BJ (cell line): ENCODE measurements around the gene PPP1R16B. TPM values are rescaled to one million over a fixed set of nuclear protein-coding genes. Genes with fewer than 3 reads are reported as not detected.

ENCODE experiments used
- CTCF ChIA-PET: fragments of 350-600 bp; formaldehyde crosslinking; extraction: SDS; loops from one replicate; lab custom pipeline; 2021; ENCODE audit warnings: antibody characterized with exemption, inconsistent platforms; lab: Yijun Ruan, JAX
- POLR2A ChIA-PET: fragments of 300-600 bp; sonication (Branson Sonifier 250); formaldehyde crosslinking; extraction: SDS; loops from one replicate; lab custom pipeline; 2021; ENCODE audit warnings: antibody characterized with exemption; lab: Charles Lee
- DNase-seq: peaks from one replicate; pipeline ENCODE4 v3.0.0-alpha.2; 2011; ENCODE audit warnings: low read depth
- H3K27me3 ChIP-seq: 2 replicates; pipeline ENCODE4 v1.6.0; 2011; ENCODE audit warnings: low read length; ENCODE audit not compliant: control insufficient read depth, insufficient read depth
- H3K36me3 ChIP-seq: 2 replicates; pipeline ENCODE4 v1.5.1; 2011; ENCODE audit warnings: low read length; ENCODE audit not compliant: control insufficient read depth, insufficient read depth
- H3K4me3 ChIP-seq: 2 replicates; pipeline ENCODE4 v1.5.1; 2011; ENCODE audit warnings: low read depth, mild to moderate bottlenecking, control low read depth, low read length
- CTCF ChIP-seq: IDR thresholded peaks from 2 replicates; pipeline ENCODE4 v1.5.1; 2011; ENCODE audit warnings: low read depth, mild to moderate bottlenecking, control low read depth, inconsistent platforms, low read length, moderate library complexity; ENCODE audit not compliant: insufficient read depth
- polyA plus RNA-seq: library from polyadenylated mRNA; depleted of rRNA; stranded (reverse); fragments of >200 nt; gene quantifications from 2 replicates; pipeline ENCODE4 v1.2.3, GENCODE V29; 2011

Gene PPP1R16B
- polyA plus RNA-seq, 1 experiment: not detected

- Histone ChIP-seq H3K4me3 (no peak overlapping the region), H3K27me3 (no peaks in the 10 kb centered on the region), H3K36me3 (no peaks in the 10 kb centered on the region)
- no peak for TF ChIP-seq CTCF
- DNase-seq: no peak
- CTCF ChIA-PET: interaction anchor here (0.7 to 13.3 kb wide), 5 partner anchors 8 to 287 kb away, joined by 3 to 163 read pairs (median 4); partner anchors contain the start of gene DHX35
- POLR2A ChIA-PET: no interaction called here
These were observed 127.1 kb downstream of the PPP1R16B start for GRCh38 chr20:38932457-38933120.

GRCh38 chr20:38934530-38934929, 129.0 kb downstream of the PPP1R16B start:
- no peak overlapping the region for H3K4me3 ChIP-seq
- CTCF ChIA-PET: interaction anchor here (0.6 to 1.6 kb wide), 4 partner anchors 8 to 114 kb away, joined by 3 to 12 read pairs (median 4); partner anchors contain the start of genes DHX35 and FAM83D
- no peaks in the 10 kb centered on the region for H3K27me3 ChIP-seq
- POLR2A ChIA-PET: no interaction called here
- no peak for DNase-seq
- TF ChIP-seq CTCF: no peak
- H3K36me3 ChIP-seq: no peaks in the 10 kb centered on the region

- ChIA-PET CTCF (interaction anchor here (1.5 kb wide), 1 partner anchor 10 kb away, joined by 11 read pairs; the partner anchor contains the start of gene FAM83D), POLR2A (no interaction called here)
- no peaks in the 10 kb centered on the region for H3K36me3 ChIP-seq
- no peak for DNase-seq
- no peaks in the 10 kb centered on the region for H3K27me3 ChIP-seq
- TF ChIP-seq CTCF: peak; percentile 21; the same call in 1 of the 2 replicates
- H3K4me3 ChIP-seq: no peak overlapping the region
These were observed 129.8 kb downstream of the PPP1R16B start for GRCh38 chr20:38935285-38935684.

- Histone ChIP-seq H3K27me3 (no peaks in the 10 kb centered on the region), H3K4me3 (no peak overlapping the region), H3K36me3 (no peaks in the 10 kb centered on the region)
- ChIA-PET CTCF (interaction anchor here (1.5 kb wide), 2 partner anchors 10 to 11 kb away, joined by 5 to 11 read pairs; partner anchors contain the start of gene FAM83D), POLR2A (no interaction called here)
- no peak for TF ChIP-seq CTCF
- DNase-seq: no peak
These were observed 130.5 kb downstream of the PPP1R16B start for GRCh38 chr20:38935967-38936407.

GRCh38 chr20:38937000-38937399, 131.5 kb downstream of the PPP1R16B start:
- DNase-seq: no peak
- Histone ChIP-seq H3K4me3 (no peak overlapping the region), H3K36me3 (no peaks in the 10 kb centered on the region), H3K27me3 (no peaks in the 10 kb centered on the region)
- TF ChIP-seq CTCF: no peak
- CTCF ChIA-PET: interaction anchor here (1.5 to 1.8 kb wide), 3 partner anchors 9 to 112 kb away, joined by 5 to 11 read pairs (median 6); partner anchors contain the start of gene FAM83D
- POLR2A ChIA-PET: no interaction called here
